Left kidney (tissue), 2 donors: ENCODE results near the gene SHH. TPM values are rescaled to one million over a fixed set of nuclear protein-coding genes. Genes with fewer than 3 reads are reported as not detected.
"Not testable (repeated sequence)": the region's sequence is repeated elsewhere in the genome, so short reads cannot be mapped to it uniquely, and the experiment has no call there.

Experiments used
- DNase-seq: peaks from one replicate; pipeline ENCODE4 v3.0.0-alpha.2; 2013
- polyA plus RNA-seq: library from polyadenylated mRNA; unstranded; fragments of 120-200 nt; gene quantifications from one replicate; pipeline ENCODE4 v1.2.1, GENCODE V29; 2013; ENCODE audit not compliant: insufficient read length

Gene SHH
- polyA plus RNA-seq, 1 donor, result 2.1 TPM

- DNase-seq, result peak; percentile 40
Measured at GRCh38 chr7:155842496-155843265, 30.4 kb upstream of the SHH start.

- DNase-seq, result no peak
Measured at GRCh38 chr7:155840909-155841308, 28.6 kb upstream of the SHH start.

- DNase-seq, result no peak
Measured at GRCh38 chr7:155840262-155840885, 28.1 kb upstream of the SHH start.

- DNase-seq, result no peak
Measured at GRCh38 chr7:155839461-155839860, 27.2 kb upstream of the SHH start.

DNA sequence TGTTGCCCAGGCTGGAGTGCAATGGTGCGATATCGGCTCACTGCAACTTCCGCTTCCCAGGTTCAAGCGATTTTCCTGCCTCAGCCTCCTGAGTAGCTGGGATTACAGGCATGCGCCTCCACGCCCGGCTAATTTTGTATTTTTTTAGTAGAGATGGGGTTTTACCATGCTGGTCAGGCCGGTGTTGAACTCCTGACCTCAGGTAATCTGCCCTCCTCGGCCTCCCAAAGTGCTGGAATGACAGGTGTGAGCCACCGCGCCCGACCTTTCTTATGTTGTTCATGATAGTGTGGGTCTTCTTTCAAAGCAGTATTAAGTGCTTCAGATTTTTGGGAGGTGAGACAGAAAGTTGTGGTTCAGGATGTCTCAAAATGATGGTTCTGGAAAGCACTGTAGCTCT is 26.0 kb upstream of the SHH start:
- not testable (repeated sequence) for DNase-seq

GRCh38 chr7:155837126-155837479 is 24.8 kb upstream of the SHH start:
- no peak for DNase-seq

DNA sequence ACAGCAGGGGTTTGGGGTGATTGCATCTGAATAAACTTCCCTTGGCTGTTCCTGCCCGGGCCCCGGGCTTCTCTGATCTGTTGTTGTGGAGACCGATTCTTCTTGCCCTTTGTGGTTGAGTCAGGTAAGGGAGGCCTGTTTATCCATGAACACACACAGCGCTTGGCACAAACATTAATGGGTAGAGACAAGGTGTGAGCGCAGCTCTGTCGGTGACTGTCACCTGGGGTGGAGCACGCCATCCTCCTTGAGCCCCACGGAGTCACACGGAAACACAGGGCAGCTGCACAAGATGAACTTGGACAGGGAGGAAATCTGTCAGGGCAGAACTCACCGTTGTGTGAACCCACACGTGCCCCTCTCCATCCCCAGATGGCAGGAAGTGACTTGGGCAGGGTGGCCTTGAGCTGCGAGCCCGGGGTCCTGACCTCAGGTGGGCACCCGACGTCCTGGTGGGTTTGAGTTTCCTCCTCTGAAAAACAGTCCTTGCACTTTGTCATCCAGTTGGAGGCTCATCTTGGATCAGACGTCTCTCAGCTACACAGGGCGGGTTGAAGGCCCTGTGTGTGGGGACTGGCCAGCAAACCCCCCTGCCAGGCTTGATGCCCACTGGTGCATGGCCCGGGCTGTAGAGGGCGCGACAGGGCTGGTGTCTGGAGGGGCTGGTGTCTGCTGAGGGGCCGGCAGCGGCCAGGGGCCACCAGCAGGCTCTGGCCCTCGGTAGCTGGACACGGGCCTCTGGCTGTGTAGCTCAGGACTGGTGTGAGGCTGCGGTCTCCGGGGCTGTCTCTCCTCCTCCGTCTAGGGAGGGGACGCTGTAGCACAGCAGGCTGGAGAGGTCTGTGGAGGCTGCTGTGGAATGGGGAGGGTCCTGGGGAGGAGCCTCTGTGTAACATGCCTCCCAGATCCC is 24.2 kb upstream of the SHH start:
- DNase-seq, result no peak

DNA sequence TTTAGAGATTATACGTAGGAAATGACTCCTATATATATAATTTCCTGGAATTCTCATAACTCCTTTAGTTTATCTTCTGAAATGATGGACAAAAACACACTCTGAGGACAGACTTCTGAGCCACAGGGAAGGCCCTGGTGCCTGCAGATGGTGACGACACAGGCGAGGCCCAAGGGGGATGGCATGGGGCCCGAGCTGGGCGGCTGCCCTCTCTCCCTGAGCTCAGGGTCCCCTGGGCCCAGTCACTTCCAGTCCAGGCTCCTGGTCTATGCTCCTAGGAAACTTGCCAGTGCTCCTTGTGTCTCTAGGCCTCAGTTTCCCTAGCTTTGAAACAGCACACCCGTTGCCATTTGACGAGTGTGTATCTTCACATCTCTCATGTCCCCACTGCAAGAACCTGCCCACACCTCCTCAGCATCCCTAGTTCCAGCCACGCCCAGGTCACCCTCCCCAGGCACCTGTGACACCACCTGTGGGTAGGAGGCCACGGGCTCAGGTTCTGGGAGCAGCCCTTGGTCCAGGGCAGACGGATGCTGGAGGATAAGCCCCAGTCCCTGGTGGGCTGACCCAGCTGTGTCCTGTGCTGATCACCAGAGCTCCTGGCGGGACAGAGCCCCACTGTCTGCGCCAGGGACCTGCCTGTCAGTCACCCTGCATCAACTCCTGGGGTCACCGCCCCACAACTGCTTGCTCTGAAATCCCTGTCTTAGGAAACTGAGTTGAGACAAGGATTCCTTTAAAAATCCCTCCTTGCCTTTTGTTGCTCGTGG is 23.4 kb upstream of the SHH start:
- no peak for DNase-seq

DNA sequence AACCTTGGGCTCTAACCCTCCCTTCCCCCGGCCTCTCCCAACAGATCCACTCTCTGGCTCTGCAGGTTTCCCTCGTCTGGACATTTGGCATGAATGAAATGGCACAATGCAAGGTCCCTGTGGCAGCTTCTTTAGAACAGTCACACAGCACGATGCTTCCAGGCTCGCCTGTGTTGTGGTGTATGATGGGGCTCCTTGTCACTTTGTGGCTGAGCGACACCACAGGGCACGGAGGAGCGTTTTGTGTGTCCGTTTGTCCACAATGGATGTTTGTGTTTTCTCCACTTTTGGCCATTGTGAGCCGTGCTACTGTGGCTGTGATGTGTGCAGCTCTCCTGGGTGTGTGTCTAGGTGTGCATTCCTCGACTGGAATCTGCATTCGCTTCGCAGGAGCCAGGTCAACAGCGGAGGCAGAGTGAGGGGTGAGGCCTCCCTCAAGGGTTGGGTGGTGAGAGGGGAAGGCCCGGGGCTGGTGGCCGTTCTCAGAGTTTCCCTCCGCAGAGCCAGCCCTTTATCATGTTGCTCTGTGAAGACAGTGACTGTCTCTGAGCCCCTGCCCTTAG is 22.3 kb upstream of the SHH start:
- DNase-seq, result no peak

GRCh38 chr7:155833651-155834050 is 21.4 kb upstream of the SHH start:
- no peak for DNase-seq

GRCh38 chr7:155832581-155832981 is 20.3 kb upstream of the SHH start:
- DNase-seq, result no peak

- no peak for DNase-seq
Measured at GRCh38 chr7:155831807-155832524, 19.7 kb upstream of the SHH start.

DNA sequence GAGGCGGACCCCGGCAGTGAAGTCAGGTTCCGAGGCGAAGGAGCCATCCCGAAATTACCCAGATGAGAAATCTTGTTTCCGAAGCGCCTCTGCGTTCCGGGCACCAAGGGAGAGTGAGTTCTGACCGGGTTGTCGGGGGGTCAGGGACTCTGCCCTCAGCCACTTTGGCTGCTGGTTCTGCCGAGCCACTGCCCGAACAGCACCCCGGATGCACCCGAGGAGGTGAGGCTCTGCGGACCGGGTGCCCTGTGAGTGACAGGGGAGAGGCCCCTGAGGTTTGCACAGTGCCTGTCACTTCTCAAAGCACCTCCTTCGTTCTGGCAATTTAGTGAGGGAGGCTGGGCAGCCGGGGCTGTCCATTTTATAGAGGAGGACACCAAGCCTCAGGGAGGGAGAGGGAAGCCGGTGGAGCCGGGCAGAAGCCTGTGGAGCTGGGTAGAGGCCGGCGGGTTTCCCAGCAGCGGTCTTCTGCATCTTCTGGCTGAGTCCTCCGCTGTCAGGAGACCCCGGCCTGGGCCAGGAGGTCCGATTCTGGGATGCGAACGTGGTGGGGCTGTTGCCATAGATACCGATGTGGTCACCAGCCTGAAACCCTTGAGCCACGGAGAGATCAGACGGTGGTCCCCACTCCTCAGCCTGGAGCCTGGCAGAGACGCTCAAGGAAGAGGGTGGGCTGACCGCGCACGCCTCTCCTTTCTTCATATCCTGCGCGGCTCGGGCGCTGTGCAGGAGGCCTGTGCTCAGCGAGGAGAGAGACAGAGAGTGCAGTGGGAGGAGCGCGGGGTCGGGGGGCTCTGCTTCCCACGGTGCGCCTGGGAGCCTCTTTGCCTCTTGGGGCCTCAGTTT is 18.9 kb upstream of the SHH start:
- no peak for DNase-seq

DNA sequence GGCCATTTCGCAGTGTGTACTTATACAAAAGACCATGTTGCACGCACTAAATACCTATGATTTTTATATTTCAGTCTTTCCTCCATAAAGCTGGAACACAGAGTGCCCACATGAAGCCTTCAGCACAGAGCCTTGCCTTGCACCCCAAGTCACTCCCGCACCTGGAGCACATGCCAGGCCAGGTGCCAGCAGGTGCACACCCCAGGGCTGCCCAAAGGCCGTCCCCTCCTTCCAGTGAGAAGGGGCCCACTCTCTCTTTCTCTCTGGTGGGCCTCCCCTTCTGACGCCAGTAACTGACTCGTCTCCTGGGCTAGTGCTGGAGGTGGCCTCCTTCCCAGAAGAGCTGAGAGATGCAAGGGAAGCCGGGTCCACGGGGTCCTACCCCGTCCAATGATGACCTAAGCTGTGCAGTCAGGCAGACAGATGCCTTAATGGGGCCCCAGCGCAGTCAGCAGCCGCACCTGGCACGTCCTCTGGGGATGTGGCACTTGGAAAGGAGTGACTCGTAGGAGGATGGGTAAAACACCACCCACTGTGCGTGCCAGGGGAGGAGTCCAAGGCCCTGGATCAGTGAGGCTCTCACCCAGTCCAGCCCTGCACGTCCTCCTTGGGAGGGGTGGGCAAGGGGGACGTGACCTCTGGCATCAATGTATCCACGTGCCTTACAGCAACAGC is 17.7 kb upstream of the SHH start:
- DNase-seq, result no peak

DNA sequence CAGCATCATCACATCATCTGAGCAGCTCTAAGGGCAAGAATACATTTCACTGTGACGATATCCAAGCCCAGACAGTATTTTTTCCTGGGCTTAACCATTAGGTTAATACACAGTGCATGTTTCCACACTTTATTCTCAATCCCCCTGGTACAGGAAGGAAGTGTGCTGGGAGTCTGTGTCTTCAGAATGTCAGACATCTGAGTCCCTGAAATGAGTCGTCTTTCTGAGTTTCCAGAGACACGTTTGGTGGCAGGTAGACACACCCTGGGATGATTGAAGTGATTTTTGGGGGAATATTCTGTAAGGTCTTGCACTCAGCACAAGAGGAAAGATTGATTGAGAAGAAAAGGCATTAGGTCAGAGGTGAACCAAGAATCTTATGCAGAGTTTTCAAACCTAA is 13.1 kb upstream of the SHH start:
- DNase-seq, result no peak

DNA sequence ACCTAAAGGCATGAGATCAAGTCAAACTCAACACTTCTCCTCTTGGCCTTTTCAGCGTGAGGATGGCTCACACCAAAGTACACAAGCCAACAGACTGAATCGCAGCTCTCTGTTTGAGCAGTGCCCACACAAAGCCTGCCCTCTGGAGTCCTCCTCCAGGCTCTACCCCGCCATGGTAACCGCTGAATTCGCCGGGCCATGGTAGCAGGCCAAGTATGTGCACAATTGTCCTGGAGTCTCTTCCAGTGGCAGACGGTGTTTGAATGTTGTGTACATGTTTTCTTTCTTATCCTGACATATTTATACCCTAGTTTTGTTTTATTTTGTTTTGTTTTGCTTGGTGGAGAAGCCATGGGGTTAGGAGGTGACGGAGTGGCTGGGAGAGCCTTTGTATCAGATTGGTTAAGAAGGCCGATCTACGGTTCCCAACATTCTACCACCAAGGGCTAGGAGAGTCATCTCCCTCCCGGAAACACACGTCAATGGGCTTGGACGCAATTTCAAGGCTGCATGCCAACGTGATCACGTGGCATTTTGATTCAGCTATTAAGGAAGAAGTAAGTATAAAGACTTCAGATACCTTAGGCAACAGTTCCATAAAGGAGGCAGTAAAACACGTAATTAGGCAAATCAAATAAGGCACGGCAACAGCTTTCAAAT is 12.1 kb upstream of the SHH start:
- DNase-seq, result no peak

DNA sequence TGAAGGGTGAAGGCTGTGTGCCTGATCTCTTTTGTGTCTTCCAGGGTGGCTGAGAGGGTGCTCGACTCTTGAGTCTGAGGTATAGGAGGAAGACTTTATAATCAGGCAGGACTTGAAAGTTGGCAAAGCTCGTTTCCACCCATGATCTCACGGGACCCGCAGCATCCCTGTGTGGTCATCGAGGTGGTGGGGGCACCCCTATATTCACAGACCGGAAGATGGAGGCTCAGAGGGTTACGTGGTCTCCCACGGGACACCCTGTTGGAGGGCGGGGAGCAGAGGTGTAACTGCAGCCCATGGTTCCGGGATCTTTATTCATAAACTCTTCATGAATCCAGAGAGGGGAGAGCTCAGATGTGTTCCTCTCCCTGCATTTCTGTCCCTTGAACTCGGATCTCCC is 9.6 kb upstream of the SHH start:
- no peak for DNase-seq

DNA sequence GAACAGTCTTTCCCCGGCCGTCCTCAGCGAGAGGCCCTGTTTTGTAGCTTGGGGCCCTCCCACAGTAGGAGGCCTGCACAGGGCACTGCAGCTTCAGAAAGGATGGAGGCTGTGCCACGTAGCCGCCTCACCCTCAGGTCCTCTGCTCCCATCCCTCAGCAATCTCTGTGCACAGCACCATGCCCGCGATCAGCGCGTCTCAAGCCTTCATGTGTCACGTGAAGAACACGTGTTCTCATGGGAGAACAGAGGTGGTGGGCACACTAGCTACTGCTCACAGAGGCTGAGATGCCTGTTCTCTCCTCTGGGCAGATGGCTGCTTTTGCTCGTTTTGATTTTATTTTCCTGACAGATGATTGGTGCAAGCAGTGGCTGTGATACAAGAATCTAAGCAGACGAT is 8.5 kb upstream of the SHH start:
- DNase-seq, result no peak

GRCh38 chr7:155820246-155820645 is 8.0 kb upstream of the SHH start:
- DNase-seq, result no peak
